Measurements from ENCODE around the gene TP73.

- TF ChIP-seq EZH2 (IDR thresholded peaks at IDR 0.05; ENCODE audit: borderline replicate concordance, insufficient read depth, low read depth, low read length, poor library complexity, severe bottlenecking) = no peak
- no peak for TF ChIP-seq CTCF (IDR thresholded peaks at IDR 0.05)
Observed at GRCh38 chr1:3609016-3609768, 43.1 kb upstream of the TP73 start.

All from B cell (primary cell).